GM18907 (cell line): Measurements from ENCODE around the gene HFM1.
"Not testable (repeated sequence)": the region's sequence is repeated elsewhere in the genome, so short reads cannot be mapped to it uniquely, and the experiment has no call there.

Source experiments
- ATAC-seq: cut with Tn5 transposase; IDR thresholded peaks from one replicate; pipeline ENCODE4 v1.9.1; 2021; ENCODE audit warnings: mild to moderate bottlenecking, moderate library complexity; ENCODE audit not compliant: unreplicated experiment

HFM1 gene

DNA sequence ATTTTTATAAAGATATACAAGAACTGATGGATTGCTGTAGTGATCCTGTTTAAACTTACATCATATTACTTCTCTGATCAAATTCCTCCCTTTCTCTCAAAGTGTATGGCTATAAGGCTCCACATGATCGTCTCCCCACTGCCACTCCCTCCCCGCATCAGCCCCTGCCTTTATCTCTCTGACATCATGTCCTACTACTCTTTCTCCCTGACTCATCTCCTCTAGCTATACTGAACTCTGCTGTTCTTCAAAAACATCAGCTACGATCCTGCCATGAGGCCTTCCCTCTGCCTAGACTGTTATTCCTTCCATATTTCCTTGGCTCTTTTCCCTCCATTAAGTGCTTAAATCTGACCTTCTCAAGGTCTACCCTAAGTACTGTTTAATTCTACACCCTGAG is 22.8 kb downstream of the HFM1 start:
- ATAC-seq = no peak

DNA sequence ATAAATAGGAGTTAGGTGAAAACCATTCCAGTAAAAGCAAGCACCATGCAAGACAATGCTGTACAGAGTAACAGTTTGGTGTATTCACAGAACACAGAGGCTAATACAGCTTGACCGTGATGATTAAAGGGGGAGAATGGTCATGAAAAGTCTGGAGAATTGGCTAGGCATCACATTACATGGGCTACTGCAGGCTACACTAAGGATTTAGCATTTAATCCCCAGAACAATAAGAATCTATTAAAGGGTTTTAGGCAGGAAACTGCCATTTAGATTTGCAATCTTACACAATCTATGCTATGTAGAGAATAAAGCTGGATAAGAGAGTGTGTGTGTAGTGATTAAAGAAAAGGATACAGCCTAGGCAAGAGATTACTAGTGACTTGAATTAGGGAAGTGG is 30.6 kb downstream of the HFM1 start:
- no peak for ATAC-seq

GRCh38 chr1:91372230-91372629 is 32.4 kb downstream of the HFM1 start:
- not testable (repeated sequence) for ATAC-seq

- no peak for ATAC-seq
Observed at GRCh38 chr1:91349524-91349923, 55.1 kb downstream of the HFM1 start.

GRCh38 chr1:91346824-91347223 is 57.8 kb downstream of the HFM1 start:
- ATAC-seq = no peak

DNA sequence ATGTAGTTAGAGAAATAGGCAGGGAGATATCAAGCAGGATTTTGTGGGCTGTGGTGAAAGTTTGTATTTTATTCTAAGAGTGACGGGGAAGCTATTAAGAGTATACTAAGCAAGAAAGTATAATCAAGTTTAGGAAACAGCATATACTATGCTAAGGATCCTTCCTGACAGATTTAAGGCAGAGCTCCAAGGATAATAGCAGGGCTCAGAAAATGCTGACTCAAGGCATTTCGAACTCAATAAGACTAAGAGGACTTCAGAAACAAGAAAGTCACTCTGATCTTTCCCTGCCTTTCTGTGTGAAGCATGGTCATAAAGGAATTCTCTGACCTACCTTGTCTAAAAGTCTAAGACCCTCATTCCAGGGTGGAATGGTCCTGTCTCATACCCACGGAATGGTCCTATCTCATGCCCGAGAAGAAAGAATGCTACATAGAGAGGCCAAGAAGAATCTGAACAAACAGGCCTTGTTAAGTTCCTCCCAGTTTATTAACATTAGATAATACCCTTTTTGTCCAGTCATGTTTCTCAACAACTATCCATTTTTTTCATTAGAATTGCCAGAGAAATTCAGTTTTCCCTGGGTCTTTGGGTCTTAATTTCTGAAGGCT is 59.1 kb downstream of the HFM1 start:
- ATAC-seq = no peak

- no peak for ATAC-seq
Observed at GRCh38 chr1:91338501-91338900, 66.1 kb downstream of the HFM1 start.

DNA sequence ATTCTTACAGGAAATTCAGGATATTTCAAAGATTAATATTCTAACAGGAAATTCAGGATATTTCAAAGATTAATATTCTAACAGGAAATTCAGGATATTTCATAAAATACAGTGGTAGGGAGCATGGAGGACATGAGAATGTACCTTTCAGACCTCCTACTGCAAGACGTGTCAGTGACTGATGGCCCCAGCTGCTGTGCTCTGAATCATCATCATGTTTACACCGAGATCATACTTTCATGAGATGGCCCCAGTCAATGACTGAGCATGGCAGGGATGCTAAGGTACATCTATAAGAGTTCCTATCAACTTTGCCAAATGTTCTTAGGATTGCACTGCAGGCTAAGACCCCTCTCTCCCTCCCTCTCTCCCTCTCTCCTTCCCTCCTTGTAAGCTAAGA is 69.0 kb downstream of the HFM1 start:
- no peak for ATAC-seq

- no peak for ATAC-seq
Observed at GRCh38 chr1:91334856-91335255, 69.8 kb downstream of the HFM1 start.

GRCh38 chr1:91325456-91325855 is 79.2 kb downstream of the HFM1 start:
- ATAC-seq = no peak

- ATAC-seq = no peak
Observed at GRCh38 chr1:91314643-91315042, 90.0 kb downstream of the HFM1 start.

GRCh38 chr1:91311672-91312071 is 93.0 kb downstream of the HFM1 start:
- ATAC-seq = no peak

DNA sequence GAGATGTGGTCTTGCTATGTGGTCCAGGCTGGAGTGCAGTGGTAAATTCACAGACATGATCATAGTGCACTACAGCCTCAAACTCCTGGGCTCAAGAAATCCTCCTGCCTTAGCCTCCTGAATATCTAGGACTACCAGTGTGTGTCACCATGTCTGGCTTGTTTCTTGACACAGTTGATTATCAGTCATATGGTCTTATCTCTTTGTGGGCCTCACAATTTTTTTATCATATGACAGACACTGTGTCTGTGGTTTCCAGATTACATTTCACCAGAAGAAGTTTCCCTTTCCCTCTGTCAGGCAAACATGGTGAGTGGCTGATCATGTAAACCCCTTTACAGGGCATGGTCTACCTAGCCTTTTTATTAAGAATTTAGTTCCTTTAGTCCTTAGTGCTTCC is 96.1 kb downstream of the HFM1 start:
- no peak for ATAC-seq

DNA sequence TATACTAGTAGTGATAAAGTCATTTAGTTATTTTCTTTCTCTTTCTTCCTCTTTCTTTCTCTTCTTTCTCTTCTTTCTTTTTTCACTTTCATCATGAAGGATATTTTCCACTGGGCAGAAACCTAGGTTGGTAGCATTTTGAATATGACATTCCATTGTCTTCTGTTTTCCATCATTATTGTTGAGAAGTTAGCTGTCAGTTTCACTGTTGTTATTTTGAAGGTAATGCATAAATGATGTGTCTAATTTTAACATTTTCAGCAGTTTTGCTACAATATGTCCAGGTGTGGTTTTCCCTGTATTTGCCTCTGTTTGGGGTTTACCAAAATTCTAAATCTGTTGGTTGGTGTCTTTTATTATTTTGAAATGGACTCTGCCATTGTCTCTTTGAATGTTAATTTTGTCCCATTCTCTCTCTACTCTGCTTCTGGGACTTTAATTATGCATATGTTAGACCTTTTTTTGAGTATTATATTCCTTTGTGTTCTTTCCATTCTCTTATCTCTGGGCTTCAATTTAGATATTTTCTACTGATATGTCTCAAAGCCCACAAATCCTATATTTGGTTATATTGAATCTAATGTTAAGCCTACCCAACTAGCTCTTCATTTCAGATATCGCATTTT is 96.7 kb downstream of the HFM1 start:
- ATAC-seq = no peak

GRCh38 chr1:91303165-91303564 is 101.5 kb downstream of the HFM1 start:
- no peak for ATAC-seq

DNA sequence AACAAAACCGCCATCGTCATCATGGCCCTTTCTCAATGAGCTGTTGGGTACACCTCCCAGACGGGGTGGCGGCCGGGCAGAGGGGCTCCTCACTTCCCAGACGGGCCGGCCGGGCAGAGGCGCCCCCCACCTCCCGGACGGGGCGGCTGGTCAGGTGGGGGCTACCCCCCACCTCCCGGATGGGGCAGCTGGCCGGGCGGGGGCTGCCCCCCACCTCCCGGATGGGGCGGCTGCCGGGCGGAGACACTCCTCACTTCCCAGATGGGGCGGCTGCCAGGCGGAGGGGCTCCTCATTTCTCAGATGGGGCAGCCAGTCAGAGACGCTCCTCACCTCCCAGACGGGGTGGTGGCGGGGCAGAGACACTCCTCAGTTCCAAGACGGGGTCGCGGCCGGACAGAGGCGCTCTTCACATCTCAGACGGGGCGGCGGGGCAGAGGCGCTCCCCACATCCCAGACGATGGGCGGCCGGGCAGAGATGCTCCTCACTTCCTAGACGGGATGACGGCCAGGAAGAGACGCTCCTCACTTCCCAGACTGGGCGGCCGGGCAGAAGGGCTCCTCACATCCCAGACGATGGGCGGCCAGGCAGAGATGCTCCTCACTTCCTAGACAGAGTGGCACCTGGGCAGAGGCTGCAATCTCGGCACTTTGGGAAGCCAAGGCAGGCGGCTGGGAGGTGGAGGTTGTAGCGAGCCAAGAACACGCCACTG is 115.6 kb downstream of the HFM1 start:
- ATAC-seq = not testable (repeated sequence)

DNA sequence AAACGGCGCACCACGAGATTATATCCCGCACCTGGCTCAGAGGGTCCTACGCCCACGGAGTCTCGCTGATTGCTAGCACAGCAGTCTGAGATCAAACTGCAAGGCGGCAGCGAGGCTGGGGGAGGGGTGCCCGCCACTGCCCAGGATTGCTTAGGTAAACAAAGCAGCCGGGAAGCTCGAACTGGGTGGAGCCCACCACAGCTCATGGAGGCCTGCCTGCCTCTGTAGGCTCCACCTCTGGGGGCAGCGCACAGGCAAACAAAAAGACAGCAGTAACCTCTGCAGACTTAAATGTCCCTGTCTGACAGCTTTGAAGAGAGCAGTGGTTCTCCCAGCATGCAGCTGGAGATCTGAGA is 117.7 kb downstream of the HFM1 start:
- ATAC-seq = not testable (repeated sequence)

DNA sequence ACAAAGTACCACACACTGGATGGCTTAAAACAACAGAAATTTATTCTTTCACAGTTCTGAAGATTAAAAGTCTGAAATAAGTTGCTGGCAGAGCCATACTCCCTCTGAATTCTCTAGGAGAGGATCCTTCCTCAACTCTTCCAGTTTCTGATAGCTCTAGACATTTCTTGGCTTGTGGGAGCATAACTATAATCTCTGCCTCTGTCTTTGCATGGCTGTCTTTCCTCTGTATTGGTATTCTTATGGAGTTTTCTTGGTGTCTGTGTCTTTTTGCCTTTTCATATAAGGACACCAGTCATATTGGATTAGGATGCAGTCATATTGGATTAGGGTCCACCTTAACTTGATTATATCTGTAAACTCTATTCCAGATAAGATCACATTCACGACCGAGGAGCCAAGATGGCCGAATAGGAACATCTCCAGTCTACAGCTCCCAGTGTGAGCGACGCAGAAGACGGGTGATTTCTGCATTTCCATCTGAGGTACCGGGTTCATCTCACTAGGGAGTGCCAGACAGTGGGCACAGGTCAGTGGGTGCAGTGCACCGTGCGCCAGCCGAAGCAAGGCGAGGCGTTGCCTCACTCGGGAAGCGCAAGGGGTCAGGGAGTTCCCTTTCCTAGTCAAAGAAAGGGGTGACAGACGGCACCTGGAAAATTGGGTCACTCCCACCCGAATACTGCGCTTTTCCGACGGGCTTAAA is 118.2 kb downstream of the HFM1 start:
- not testable (repeated sequence) for ATAC-seq

GRCh38 chr1:91283421-91283726 is 121.3 kb downstream of the HFM1 start:
- ATAC-seq = no peak

DNA sequence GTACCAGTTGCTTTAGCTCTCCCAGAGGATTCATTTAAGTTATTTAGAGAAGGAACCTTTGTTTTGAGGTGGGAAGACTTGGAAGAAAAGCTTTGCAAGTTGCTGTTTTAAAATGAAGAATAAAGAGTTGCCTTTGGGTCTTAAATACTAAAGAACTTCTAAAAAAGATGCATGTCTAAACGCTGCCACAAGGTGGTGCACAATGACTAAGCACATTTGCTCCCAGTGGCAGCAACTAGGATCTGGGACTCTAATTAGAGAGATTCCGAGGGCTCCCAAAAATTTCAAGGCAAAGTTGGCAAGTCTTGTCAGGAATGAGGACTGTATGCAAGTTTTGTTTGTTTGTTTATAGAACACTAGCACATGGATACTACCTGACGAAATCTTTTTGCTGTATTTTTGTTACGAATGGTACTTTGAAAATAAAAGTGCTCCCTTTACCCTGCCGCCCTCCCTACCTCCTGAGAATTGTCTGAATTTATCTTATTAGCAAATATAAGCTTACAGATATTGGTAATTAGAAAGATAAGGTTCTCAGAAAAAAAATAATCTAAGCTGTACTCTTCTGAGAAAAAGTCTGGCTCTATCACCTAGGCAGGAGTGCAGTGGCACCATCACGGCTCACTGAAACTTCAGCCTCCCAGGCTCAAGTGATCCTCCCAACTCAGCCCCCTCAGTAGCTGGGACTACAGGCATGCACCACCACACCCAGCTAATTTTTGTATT is 121.8 kb downstream of the HFM1 start:
- ATAC-seq = peak; percentile 83

- no peak for ATAC-seq
Observed at GRCh38 chr1:91281782-91282181, 122.9 kb downstream of the HFM1 start.
